GM12878 (cell line): ENCODE results near the gene HK3.

Source experiments
- POLR2A ChIP-seq: IDR thresholded peaks from 2 replicates; pipeline ENCODE4 v1.6.1; 2011; ENCODE audit warnings: low read depth, mild to moderate bottlenecking, low read length
- RFX5 ChIP-seq: IDR thresholded peaks from 2 replicates; pipeline ENCODE4 v1.6.1; 2011; ENCODE audit warnings: low read depth, low read length, improper control_type of control experiment
- TF ChIP-seq, protein P1 (sequence below), 3 experiments: IDR thresholded peaks in 2 of 3; conservative IDR thresholded peaks in 1 of 3; 2 replicates each; pipeline ENCODE4 v1.5.1; 2011; ENCODE audit warnings: low read depth in 3 of 3, low read length in 3 of 3, mild to moderate bottlenecking in 3 of 3, control low read depth in 2 of 3, moderate library complexity in 2 of 3, inconsistent platforms in 1 of 3, mixed read lengths in 1 of 3; ENCODE audit not compliant: control insufficient read depth in 2 of 3, insufficient read depth in 1 of 3; ENCODE audit errors: extremely low read depth in 1 of 3

DNA sequence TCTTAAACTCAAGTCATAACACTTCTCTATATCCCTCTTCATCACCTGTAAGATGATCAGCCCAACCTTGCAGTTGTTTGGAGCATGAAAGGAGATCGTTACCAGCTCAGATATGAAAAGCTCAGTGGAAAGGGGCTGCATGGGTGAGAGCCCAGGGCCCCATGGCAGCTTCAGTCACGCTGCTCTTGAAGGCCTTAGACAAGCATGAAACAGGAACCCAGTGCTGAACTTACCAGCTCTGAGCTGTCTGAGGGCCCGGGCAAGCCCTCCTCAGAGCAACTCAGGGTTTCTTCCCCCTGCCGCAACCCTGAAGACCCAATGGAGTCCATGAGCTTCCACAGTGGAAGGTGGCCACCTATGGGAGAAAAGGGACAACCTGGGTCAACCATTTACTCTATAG is 3.3 kb downstream of the HK3 start:
- TF ChIP-seq RFX5 (no peak), POLR2A (no peak)
- TF ChIP-seq, protein P1, sequence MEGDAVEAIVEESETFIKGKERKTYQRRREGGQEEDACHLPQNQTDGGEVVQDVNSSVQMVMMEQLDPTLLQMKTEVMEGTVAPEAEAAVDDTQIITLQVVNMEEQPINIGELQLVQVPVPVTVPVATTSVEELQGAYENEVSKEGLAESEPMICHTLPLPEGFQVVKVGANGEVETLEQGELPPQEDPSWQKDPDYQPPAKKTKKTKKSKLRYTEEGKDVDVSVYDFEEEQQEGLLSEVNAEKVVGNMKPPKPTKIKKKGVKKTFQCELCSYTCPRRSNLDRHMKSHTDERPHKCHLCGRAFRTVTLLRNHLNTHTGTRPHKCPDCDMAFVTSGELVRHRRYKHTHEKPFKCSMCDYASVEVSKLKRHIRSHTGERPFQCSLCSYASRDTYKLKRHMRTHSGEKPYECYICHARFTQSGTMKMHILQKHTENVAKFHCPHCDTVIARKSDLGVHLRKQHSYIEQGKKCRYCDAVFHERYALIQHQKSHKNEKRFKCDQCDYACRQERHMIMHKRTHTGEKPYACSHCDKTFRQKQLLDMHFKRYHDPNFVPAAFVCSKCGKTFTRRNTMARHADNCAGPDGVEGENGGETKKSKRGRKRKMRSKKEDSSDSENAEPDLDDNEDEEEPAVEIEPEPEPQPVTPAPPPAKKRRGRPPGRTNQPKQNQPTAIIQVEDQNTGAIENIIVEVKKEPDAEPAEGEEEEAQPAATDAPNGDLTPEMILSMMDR (IDR thresholded peaks at IDR 0.05 in 2 of 3, conservative IDR thresholded peaks at IDR 0.05 in 1 of 3; ENCODE audit: control insufficient read depth in 2 of 3, extremely low read depth in 1 of 3, insufficient read depth in 1 of 3, low read depth in 3 of 3, low read length in 3 of 3): no peak
